GM21528 (cell line): ENCODE data around the gene DNAAF1.

Experiments
- ATAC-seq: cut with Tn5 transposase; IDR thresholded peaks from one replicate; pipeline ENCODE4 v1.9.1; 2021; ENCODE audit warnings: mild to moderate bottlenecking, moderate library complexity; ENCODE audit not compliant: unreplicated experiment, low FRiP score

DNAAF1 gene

DNA sequence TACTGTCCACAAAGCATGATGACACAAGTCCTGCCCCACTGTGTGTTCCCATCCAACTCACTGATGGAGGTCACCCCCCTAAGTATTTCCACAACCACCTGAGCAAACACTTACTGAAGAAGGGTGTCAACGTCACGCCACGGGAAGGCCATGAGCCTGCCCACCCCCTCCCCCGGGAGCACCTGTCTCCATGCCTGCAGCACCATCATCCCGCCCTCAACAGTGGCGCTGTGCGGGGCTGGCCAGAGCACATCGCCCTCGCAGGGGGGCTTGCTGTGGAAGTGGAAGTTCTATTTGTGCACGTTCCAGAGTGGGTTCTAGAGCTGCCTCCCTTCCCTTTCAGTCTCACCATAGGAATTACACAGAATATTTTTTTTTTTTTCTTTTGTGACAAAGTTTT is 24.1 kb upstream of the DNAAF1 start:
- no peak for ATAC-seq

DNA sequence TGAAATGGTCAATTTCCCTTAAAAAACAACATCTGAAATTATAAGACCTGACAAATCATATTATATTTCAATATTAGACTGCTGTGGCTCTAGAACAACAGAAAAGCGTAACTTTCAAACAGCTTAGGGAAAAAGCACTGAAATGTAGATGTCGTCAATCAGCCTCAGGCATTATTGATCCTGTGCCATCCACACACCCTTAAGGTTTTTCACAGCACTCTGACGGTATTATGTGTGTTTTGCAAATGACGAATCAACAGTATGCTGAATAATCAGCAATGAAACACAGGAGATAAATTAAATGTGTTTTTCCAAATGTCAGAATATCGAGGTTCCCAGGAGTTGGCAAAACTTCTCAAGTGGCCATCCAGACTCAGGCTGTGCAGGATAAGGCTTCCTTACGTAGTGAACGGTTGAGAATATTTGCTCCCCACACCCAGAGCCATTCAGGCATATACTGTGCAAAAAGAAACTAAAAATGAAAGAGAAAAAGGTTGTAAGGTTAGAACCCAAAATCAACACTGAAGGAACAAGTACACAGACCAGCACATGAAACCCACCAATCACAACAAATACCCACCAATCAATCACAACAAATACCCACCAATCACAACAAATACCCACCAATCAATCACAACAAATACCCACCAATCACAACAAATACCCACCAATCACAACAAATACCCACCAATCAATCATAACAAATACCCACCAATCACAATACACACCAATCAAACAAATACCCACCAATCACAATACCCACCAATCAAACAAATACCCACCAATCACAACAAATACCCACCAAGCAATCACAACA is 20.6 kb upstream of the DNAAF1 start:
- ATAC-seq = no peak

DNA sequence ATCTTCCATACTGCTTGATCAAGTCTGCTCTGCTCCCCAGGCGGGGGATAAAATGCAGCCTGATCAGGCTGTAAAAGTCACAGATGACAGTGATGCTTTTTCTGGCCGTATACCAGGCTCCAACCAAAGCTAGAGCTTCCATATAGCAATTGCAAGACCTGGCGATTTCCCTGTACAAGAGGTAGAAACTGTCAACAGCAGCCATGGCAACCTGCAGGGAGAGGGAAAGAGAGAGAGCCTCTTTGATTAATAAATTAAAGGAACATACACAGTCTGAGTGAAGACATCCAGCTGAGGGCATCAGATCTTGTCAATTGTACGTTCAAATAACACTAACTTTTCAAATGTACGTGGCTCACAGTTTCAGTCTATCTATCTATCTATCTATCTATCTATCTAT is 14.0 kb upstream of the DNAAF1 start:
- no peak for ATAC-seq

DNA sequence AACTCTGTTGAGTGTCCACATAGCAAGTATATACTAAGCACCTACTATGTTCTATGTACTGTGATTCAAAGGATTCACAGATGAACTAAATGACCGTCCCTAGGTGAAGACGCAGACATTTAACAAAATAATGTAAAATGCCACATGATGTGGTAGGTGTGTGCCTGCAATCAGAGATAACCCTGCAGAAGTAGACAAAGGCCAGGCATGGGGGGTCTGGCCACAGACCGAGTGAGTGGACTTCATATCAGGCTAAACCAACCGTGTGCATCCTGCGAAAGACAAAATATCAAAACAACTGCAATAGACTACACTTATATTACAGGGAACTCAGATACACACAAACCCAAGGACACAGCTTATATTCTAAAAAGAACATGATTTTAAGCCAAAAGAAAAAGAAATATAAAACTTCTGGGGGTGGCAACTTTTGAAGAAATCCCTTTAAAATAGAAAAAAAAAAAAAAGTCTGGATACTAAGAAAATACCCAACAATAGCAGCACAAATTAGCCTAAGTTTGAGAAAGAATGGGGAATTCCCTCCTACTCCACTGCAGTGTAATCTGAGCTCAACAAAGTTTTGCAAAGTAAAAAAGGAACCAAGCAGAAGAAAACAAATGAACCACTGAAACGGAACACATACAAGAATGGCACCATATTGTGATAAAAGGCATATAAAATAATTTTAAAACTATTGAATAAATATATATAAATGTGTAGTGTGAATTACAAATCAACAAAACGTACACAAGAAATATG is 12.4 kb upstream of the DNAAF1 start:
- no peak for ATAC-seq

DNA sequence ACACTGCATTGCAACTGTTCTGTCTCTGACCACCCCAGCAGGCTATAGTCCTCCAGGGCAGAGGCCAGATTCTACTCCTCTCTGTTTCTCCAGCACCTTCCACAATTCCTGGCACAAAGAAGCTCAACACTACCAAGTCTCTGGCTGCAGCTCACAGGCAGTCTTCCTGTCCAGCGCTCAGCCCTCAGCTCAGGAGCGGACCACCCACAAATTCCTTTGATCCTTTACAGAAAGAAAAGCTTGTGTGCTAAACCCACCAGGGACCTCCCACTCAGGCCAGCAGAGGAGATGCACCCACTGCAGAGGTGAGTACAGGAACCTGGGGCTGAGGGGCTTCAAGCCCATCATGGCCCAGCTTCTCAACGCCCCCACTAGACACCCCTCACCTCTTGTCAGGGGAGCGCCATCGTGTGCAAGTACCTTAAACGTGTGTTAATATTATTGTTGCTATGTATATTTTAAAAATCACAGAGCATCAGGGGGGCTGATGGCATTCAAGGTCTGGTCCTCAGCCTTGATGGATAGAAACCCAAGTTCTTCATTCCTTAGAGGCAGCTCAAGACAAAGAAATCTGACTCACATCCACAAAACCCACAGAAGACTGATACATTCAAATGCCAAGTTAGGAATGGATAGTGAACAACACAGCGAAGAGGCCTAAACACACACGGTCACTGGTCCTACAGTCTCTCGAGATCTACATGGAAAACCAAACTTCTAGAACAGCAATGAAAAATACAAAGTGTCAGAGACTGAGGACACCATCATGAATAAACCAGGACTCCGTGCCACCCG is 8.6 kb upstream of the DNAAF1 start:
- ATAC-seq = no peak

DNA sequence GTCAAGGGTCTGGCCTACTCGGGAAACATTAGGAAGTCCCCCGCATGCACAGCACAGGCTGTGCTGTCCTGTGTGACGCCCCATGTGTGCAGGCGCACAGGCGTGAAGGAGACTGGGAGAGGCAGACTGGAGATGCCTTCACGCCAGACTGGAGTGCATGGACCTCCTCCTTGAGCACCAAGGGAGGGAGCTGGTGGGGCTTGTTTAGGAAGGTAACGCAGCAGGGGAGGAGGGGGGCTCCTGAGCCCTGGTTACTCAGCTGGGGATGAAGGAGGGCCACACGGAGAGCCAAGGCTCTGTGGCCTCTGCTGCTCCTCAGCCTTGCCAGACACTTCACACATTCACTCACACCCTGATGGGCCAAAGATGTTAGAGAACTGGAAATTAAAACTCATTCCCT is 7.8 kb upstream of the DNAAF1 start:
- ATAC-seq = no peak

DNA sequence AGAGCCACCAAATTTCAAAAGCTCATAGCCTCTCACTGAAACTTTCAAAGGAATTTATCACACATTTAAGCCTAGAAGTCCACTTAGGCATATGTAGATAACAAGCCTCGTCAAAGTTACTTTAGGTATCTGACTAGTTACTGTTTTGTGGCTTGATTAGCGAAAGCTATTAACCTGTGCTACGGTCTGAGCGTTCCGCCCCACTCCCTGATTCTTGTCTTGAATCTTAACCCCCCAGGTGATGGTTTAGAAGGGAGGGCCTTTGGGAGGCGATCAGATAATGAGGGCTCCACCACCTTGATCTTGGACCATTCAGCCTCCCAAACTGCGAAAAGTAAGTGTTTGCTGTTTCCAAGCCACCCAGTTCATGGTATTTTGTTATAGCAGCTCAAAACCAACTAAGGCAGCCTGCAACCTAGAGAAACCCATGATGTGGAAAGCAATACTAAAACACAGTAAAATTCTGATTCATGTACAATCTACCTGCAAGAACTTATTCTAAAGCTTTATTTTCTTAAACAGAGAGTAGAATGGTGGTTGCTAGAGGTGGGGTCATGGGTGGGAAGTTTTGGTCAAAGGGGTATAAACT is 7.2 kb upstream of the DNAAF1 start:
- no peak for ATAC-seq

DNA sequence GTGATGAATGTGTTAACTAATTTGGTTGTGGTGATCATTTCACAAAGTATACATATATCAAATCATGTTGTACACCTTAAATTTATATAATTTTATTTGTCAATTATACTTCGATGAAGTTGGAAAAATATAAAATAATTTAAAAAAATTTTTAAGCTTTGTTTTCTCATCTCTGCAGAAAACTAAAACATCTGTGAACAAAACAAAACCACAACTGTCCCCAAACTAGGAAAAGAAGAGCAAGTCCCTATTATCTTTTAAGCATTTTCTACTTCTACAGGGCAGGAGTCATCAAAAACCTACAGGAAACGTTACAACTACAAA is 6.6 kb upstream of the DNAAF1 start:
- ATAC-seq = no peak

DNA sequence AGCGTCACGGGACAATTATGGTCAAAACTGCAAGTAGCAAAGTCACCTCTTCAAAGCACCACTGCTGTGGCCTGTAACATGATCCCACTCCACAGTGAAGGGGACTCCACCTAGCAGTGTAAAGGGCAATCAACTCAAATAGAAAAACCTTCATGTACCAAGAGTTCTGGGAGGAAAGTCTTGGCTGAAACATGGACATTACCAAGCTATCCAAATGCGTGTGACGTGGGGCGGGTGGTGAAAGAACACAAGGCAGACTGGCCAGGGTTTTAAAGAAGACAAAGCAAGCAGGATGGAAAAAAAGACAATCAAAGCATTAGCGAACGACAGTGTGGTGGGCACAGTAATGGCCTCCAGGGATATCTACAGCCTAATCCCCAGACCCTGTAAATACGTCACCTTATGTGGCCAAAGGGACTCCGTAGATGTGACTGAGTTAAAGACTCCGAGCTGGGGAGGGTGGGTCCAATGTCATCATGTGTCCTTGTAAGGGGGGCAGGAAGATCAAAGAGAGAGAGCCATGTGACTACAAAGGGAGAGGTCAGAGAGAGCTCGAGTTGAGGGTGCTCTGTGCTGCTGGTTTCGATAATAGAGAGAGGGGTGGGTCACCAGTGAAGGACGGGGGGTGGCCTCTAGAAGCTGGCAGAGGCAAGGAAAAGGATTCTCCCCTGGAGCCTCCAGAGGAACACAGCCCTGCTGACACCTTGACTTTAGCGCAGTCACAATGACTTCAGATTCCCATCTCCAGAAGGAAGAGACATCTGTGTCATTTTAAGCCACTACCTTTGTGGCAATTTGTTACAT is 6.1 kb upstream of the DNAAF1 start:
- ATAC-seq = no peak

DNA sequence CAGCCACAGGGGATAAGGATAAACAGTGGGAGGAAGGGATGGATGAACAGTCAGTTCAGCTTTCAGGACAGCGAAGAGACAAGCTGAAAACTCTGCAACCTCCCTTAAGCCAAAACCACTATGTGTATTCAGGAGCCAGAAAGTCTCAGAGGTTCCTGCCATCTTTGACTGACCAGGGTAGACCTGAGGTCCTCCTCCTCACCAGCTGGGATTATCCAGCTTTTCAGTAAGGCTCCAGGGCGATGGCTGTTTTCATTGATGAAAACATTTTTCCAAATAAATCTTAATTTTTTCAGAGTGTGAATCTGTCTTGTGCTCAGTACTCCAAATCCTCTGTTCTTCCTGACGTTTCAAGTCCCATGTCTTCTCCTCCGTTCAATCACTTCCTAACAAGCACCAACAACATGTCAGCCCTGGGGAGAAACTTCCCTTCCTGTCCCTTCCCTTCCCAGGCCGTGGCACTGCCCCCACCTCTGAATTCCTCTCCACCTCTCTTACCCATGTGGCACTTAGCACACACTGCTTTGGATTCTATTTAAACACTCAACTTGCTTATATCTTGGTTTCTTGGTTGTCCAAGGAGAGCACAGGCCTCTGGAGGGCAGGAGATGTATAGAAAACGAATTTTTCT is 5.4 kb upstream of the DNAAF1 start:
- ATAC-seq = no peak

DNA sequence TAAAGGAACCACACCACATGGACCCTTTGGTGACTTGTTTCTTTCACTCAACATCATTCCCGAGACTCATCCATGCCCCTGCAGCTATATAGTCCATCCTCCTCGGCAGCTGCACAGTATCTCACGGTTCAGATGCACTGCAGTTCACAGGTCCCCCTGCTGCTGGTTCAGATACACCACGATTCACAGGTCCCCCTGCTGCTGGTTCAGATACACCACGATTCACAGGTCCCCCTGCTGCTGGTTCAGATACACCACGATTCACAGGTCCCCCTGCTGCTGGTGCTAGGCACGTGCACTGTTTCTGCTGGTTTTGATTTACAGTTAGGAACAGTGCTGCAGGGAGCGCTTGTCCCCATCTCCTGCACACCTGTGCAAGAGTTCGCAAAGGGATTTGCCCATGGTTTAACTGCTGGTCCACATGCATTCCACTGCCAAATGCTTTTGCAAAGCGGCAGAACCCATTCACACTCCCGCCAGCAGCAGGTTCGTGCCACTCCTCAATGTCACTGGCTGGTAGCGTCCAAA is 3.9 kb upstream of the DNAAF1 start:
- ATAC-seq = no peak

DNA sequence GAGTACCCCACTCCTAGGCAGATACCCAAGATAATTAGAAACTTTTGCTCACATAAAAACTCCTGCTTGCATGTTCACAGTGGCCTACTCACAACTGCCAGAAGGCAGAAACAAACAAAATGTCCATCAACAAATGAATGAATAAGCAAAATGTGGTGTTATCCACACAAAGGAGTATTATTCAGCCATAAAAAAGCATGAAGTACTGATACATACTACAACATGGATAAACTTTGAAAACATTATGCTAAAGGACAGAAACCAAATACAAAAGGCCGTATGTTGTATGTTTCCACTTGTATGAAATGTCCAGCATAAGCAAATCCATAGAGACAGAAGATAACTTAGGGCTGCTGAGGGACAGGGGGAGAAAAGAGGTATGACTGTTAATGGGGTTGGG is 2.0 kb upstream of the DNAAF1 start:
- ATAC-seq = no peak

DNA sequence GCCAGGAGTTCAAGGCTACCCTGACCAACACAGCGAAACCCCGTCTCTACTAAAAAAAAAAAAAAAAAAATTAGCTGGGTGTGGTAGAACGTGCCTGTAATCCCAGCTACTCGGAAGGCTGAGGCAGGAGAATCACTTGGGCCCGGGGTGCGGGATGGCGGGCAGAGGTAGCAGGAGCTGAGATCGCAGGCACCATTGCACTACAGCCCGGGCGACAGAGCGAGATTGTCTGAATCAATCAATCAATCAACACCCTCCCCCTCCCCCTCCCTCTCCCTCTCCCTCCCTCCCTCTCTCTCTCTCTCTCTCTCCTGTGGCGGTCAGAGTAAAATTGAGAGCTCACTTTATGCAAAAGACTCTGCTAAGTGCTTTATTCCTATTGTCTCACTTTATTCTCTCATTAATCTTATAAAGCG is 1.3 kb upstream of the DNAAF1 start:
- ATAC-seq = no peak

DNA sequence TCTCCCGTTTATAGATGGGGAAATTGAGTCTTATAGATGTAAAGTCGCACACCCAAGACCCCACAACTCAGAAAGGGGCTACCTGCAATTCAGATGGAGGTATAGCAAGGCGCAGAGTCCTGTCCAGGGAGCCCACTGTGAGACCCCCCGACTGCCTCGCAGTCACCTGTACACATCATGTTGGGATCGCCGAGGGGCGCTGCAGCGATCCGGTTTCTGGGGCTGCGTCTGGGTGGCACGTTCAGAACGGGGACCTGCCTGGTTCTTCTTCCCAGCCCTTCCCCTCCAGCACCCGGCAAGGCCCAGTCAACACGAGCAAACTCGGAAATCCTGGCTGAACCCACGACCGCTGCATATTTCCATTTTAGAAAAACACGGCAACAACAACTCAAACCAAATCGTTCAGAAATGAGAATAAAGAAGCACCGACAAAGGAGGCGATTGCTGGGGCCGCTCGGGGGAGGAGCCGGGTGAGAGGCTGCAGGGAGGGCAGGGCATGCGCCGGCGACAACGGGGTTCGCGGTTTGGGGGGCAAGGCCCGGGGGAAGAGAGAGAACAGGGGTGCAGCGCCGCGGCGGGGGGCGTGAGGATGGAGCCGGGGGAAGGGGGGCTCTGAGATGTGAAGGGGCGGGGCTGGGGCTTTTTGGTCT is 774 bp upstream of the DNAAF1 start:
- no peak for ATAC-seq

DNA sequence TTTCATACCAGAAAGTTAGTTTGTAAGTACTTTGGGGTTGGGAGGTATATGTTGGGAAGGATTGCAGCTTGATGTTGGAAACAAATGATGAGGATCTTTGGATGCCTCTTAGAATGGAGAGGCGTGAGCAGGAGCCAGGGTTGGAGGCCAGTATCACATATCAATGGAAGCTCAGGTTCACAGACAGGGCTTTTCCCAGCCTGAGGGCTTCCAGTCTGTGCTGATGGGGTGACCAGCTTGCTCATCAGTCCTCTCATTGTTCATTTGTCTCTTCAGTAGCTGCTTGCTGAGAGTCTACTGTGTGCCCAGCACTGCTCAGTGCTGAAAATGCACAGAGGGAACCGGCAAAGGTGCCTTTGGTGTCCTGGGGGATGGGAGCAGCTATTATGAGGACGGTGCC is 5.8 kb downstream of the DNAAF1 start:
- no peak for ATAC-seq

DNA sequence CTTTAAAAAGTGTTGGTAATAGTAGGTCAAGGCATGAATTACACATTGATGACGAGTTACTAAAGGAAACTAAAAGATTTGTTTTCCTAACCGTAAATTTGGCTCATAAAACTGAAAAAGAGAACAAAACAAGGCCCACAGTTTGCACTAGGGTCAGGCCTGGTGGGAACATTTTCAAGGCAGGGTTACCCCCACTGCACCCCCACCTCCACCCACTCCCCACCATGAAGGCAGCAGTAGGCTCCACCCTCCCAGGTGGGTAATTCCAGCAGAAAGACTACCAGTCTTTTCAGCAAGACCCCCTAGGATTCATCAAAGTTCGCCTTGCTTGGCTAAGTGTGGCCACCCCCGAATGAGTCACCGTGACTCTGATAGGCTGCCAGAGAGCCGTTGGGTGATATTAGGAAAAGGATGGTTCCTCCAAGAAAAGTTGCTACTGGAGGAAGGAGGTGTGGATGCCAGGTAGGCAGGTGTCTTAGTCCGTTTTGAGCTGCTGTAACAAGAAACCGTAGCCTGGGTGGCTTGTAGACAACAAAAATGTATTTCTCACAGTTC is 8.6 kb downstream of the DNAAF1 start:
- no peak for ATAC-seq

DNA sequence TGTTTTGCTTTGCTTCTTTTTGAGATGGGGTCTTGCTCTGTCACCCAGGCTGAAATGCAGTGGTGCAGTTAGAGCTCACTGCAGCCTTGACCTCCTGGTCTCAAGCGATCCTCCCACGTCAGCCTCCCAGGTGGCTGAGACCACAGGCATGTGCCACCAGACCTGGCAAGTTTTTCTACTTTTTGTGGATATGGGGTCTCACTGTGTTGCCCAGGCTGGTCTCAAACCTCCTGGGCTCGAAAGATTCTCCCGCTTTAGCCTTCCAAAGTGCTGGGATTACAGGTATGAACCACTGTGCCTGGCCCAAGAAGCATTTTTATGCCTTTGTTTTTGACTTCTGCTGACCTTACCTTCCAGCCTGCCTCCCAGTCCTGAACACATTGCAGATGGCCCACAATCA is 10.1 kb downstream of the DNAAF1 start:
- ATAC-seq = no peak

DNA sequence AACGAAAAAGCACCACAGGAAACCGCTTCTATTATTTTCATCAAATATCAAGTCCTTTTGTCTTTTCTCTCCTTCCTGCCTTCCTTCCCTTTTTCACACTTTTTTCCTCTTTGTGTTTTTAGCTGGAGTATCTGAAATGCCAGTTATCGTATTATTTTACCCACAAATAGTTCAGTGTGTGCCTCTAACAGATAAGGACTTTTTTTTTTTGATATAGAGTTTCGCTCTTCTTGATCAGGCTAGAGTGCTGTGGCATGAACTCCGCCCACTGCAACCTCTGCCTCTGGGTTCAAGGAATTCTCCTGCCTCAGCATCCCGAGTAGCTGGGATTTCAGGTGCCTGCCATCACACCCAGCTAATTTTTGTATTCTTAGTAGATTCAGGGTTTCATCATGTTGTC is 10.7 kb downstream of the DNAAF1 start:
- no peak for ATAC-seq

DNA sequence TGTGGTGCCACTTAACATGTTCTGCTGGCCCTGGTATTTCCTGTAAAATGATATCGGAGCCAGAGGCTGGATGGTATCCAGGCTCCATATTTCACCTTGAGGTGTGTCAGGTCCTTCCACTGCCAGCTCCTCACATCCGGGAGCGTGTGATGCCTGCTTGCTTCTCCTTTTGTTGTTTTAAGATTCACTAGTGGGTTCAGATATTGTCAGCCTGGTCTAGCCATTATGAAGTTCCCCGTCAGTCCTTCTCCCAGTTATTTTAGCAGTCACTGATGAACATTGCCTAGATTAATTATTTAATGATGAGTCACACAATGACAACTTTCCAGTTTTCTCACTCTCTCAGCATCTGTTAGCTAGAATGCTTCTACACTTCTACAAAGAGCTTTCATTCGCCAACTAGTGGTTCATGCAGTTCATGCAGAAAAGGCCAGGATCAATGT is 11.3 kb downstream of the DNAAF1 start:
- ATAC-seq = no peak
